Lower leg skin (tissue), 4 donors: Measurements from ENCODE around the gene MSH4. TPM values are rescaled to one million over a fixed set of nuclear protein-coding genes. Genes with fewer than 3 reads are reported as not detected.
"Not testable (repeated sequence)": the region's sequence is repeated elsewhere in the genome, so short reads cannot be mapped to it uniquely, and the experiment has no call there.

ENCODE experiments used
- DNase-seq, 2 donors: peaks; one replicate each; pipeline ENCODE4 v3.0.0-alpha.2; 2019; ENCODE audit warnings: low spot score in 2 of 2
- H3K4me3 ChIP-seq: fragments of 200-600 bp; sonication (generic); 2 replicates; pipeline ENCODE4 v1.5.1; 2017; ENCODE audit warnings: mild to moderate bottlenecking, low read depth; ENCODE audit not compliant: poor library complexity, severe bottlenecking
- CTCF ChIP-seq, 3 donors: fragments of 450-650 bp; IDR thresholded peaks; one replicate each; pipeline ENCODE4 v1.5.1; 2016; ENCODE audit warnings: antibody characterized with exemption in 3 of 3, mild to moderate bottlenecking in 3 of 3, moderate library complexity in 2 of 3
- POLR2A ChIP-seq, 2 donors: fragments of 450-650 bp; IDR thresholded peaks; one replicate each; pipeline ENCODE4 v1.6.1; 2016 to 2017; ENCODE audit warnings: antibody characterized with exemption in 2 of 2, mild to moderate bottlenecking in 1 of 2, moderate library complexity in 1 of 2
- WGBS, 2 donors: methylation state at CpG; one replicate each; pipeline ENCODE4 v1.1.5; 2018; 5-methylcytosine and 5-hydroxymethylcytosine counted together
- intact Hi-C: fragments of 100-400 bp; cut with DNase I; formaldehyde crosslinking; loops from one replicate; pipeline ENCODE4 v1.15.0; 2023; ENCODE audit warnings: low total_unique reads
- total RNA-seq, 4 donors: library from RNA; depleted of rRNA; stranded (reverse); fragments of >200 nt; gene quantifications; one replicate each; pipeline ENCODE4 v1.1.0, GENCODE V29; 2016

MSH4 gene
- total RNA-seq, 4 donors from 2014 or later = 0.39 TPM; not detected in 3

- no peak for DNase-seq
- WGBS, 2 donors = 92 to 100% methylated on average over 1 of the region's 1 CpG
These were observed 135.6 kb downstream of the MSH4 start, which contains the start of gene ASB17 for GRCh38 chr1:75932304-75932703. ASB17 (minus strand) TSS chr1:75932404; CDS start chr1:75932291, 113 bp downstream.

GRCh38 chr1:75937034-75937433, 140.4 kb downstream of the MSH4 start:
- intact Hi-C loops = no loop called here
- DNase-seq = no peak
- TF ChIP-seq CTCF (IDR thresholded peaks at IDR 0.05) (no peak), POLR2A (IDR thresholded peaks at IDR 0.05) (no peak)
- 12 to 20% methylated on average over 1 of the region's 1 CpG for WGBS, 2 donors
- H3K4me3 ChIP-seq = no peak overlapping the region

More at GRCh38 chr1:75932304-75932703, 135.6 kb downstream of the MSH4 start, which contains the start of gene ASB17:
- intact Hi-C loops = no loop called here
- H3K4me3 ChIP-seq = no peak within 1 kb of the TSS
- TF ChIP-seq POLR2A (IDR thresholded peaks at IDR 0.05) = no peak
- no peak for TF ChIP-seq CTCF (IDR thresholded peaks at IDR 0.05)

- DNase-seq, H3K4me3 ChIP-seq, intact Hi-C loops: not testable (repeated sequence)
- WGBS, 2 donors = 61 to 70% methylated on average over 4 of the region's 4 CpGs
These were observed 146.4 kb downstream of the MSH4 start for GRCh38 chr1:75943037-75943436.

GRCh38 chr1:75950176-75950575, 153.5 kb downstream of the MSH4 start:
- H3K4me3 ChIP-seq = no peak overlapping the region
- intact Hi-C loops = no loop called here
- TF ChIP-seq POLR2A (IDR thresholded peaks at IDR 0.05) = no peak
- no peak for TF ChIP-seq CTCF (IDR thresholded peaks at IDR 0.05)
- whole genome bisulfite sequencing, 2 donors = 82 to 90% methylated on average over 3 of the region's 3 CpGs
- no peak for DNase-seq

GRCh38 chr1:75952016-75952415, 155.3 kb downstream of the MSH4 start:
- intact Hi-C loops = no loop called here
- WGBS, 2 donors = 74 to 79% methylated on average over 1 of the region's 1 CpG

GRCh38 chr1:75953461-75953860, 156.8 kb downstream of the MSH4 start:
- intact Hi-C loops = no loop called here
- DNase-seq = no peak
- 87 to 91% methylated on average over 4 of the region's 4 CpGs for WGBS, 2 donors
- H3K4me3 ChIP-seq = no peak overlapping the region
- TF ChIP-seq CTCF (IDR thresholded peaks at IDR 0.05) = no peak
- TF ChIP-seq POLR2A (IDR thresholded peaks at IDR 0.05) = no peak

More at GRCh38 chr1:75952016-75952415, 155.3 kb downstream of the MSH4 start:
- TF ChIP-seq POLR2A (IDR thresholded peaks at IDR 0.05) (no peak), CTCF (IDR thresholded peaks at IDR 0.05) (no peak)
- no peak overlapping the region for H3K4me3 ChIP-seq
- no peak for DNase-seq
